SK-N-SH treated with all-trans-retinoic acid at 6 μM for 48 hours (cell line): ENCODE data around the gene TBRG1.

ENCODE experiments used
- ATAC-seq: fragments of 200-7000 bp; cut with Tn5 transposase; 3 replicates; pipeline ENCODE4 v1.9.1; 2020; ENCODE audit warnings: mild to moderate bottlenecking, moderate library complexity
- ARNTL ChIP-seq: fragments of 450-650 bp; formaldehyde crosslinking; IDR thresholded peaks from 2 replicates; pipeline ENCODE4 v1.5.0; 2020; ENCODE audit warnings: low read depth, mild to moderate bottlenecking, moderate library complexity, borderline replicate concordance
- BACH2 ChIP-seq: fragments of 250-450 bp; sonication (Bioruptor Pico); IDR thresholded peaks from 2 replicates; pipeline ENCODE4 v1.9.0; 2021; ENCODE audit warnings: mild to moderate bottlenecking, borderline replicate concordance
- CSDC2 ChIP-seq: fragments of 250-450 bp; sonication (Bioruptor Pico); IDR thresholded peaks from 2 replicates; pipeline ENCODE4 v1.5.0; 2020; ENCODE audit warnings: mild to moderate bottlenecking, moderate library complexity
- ESRRG ChIP-seq: fragments of 250-450 bp; sonication (Bioruptor Pico); IDR thresholded peaks from 2 replicates; pipeline ENCODE4 v1.6.1; 2021; ENCODE audit warnings: mild to moderate bottlenecking
- ISL1 ChIP-seq: fragments of 250-450 bp; sonication (Bioruptor Pico); IDR thresholded peaks from 2 replicates; pipeline ENCODE4 v2.1.2; 2022; ENCODE audit warnings: mild to moderate bottlenecking, moderate library complexity
- PPARA ChIP-seq: fragments of 250-450 bp; sonication (Bioruptor Pico); IDR thresholded peaks from 2 replicates; pipeline ENCODE4 v1.5.0; 2020; ENCODE audit warnings: mild to moderate bottlenecking, borderline replicate concordance
- TCF4 ChIP-seq: fragments of 250-450 bp; sonication (Bioruptor Pico); IDR thresholded peaks from 2 replicates; pipeline ENCODE4 v1.8.0; 2021; ENCODE audit warnings: mild to moderate bottlenecking, moderate library complexity, borderline replicate concordance
- TOX ChIP-seq: fragments of 250-450 bp; sonication (Bioruptor Pico); IDR thresholded peaks from 2 replicates; pipeline ENCODE4 v1.8.0; 2021; ENCODE audit warnings: mild to moderate bottlenecking, moderate library complexity, borderline replicate concordance
- ZC3H10 ChIP-seq: fragments of 250-450 bp; sonication (Bioruptor Pico); IDR thresholded peaks from 2 replicates; pipeline ENCODE4 v1.5.1; 2021; ENCODE audit warnings: mild to moderate bottlenecking, moderate library complexity
- ZFP3 ChIP-seq: fragments of 250-450 bp; sonication (Bioruptor Pico); IDR thresholded peaks from 2 replicates; pipeline ENCODE4 v1.5.0; 2020; ENCODE audit warnings: mild to moderate bottlenecking, moderate library complexity
- ZFP30 ChIP-seq: fragments of 450-650 bp; formaldehyde crosslinking; IDR thresholded peaks from 2 replicates; pipeline ENCODE4 v1.5.0; 2022; ENCODE audit warnings: mild to moderate bottlenecking, moderate library complexity
- ZNF565 ChIP-seq: fragments of 450-650 bp; formaldehyde crosslinking; conservative IDR thresholded peaks from 2 replicates; pipeline ENCODE4 v1.5.0; 2020; ENCODE audit warnings: low read depth, mild to moderate bottlenecking, moderate library complexity
- ZNF70 ChIP-seq: fragments of 450-650 bp; formaldehyde crosslinking; IDR thresholded peaks from 2 replicates; pipeline ENCODE4 v1.5.0; 2020; ENCODE audit warnings: mild to moderate bottlenecking, moderate library complexity
- ZNF8 ChIP-seq: fragments of 450-650 bp; formaldehyde crosslinking; IDR thresholded peaks from 2 replicates; pipeline ENCODE4 v1.5.0; 2020; ENCODE audit warnings: mild to moderate bottlenecking, moderate library complexity
- TF ChIP-seq, protein P1 (sequence below): fragments of 250-450 bp; sonication (Bioruptor Pico); IDR thresholded peaks from 2 replicates; pipeline ENCODE4 v1.8.0; 2021; ENCODE audit warnings: low read depth, mild to moderate bottlenecking, moderate library complexity, borderline replicate concordance
- TF ChIP-seq, protein P2 (sequence below): fragments of 250-450 bp; sonication (Bioruptor Pico); IDR thresholded peaks from 2 replicates; pipeline ENCODE4 v1.8.0; 2020; ENCODE audit warnings: mild to moderate bottlenecking, moderate library complexity, borderline replicate concordance
- TF ChIP-seq, protein P3 (sequence below): fragments of 250-450 bp; sonication (Bioruptor Pico); IDR thresholded peaks from 2 replicates; pipeline ENCODE4 v1.5.0; 2020; ENCODE audit warnings: mild to moderate bottlenecking, moderate library complexity
- TF ChIP-seq, protein P4 (sequence below): fragments of 250-450 bp; sonication (Bioruptor Pico); IDR thresholded peaks from 2 replicates; pipeline ENCODE4 v1.5.1; 2020; ENCODE audit warnings: low read depth, mild to moderate bottlenecking, moderate library complexity

Gene TBRG1

DNA sequence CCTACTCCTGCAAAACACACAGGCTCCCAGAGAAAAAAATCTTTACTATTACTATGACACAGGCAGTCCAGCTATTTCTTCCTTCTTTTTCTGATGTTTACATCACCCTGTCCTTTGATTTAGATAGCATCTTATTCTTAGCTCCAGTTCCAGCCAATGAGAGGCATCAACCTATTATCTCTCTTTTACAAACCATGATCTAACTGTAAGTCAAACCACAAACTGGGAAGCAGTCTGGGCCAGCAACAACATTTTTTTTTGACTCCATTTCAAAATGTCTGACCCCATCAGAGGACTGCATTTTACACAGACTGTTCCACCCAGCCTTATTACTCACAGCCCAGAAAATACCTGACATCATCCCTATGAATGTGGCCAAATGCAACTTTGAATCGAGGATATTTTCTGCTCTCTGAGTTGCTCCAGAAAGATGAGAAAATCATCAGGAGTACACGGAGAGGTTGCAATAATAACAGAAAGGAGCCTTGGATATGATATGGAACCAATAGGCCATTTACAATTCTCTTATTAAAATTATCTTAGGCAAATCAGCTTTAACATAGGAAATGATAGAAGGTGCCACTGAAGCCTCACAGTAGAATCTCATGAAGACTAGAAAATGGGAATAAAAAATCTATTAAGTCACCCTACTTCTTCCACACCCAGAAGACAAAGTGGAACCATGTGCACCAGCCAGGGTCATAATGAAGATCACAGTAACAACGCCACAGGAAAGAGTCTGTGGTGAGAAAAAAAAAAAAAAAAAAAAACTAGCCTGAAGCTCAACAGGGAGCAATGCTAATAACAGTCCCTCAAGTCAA, 21.2 kb downstream of the TBRG1 start:
- no peak for TF ChIP-seq CSDC2
- ATAC-seq = peak; percentile 50

DNA sequence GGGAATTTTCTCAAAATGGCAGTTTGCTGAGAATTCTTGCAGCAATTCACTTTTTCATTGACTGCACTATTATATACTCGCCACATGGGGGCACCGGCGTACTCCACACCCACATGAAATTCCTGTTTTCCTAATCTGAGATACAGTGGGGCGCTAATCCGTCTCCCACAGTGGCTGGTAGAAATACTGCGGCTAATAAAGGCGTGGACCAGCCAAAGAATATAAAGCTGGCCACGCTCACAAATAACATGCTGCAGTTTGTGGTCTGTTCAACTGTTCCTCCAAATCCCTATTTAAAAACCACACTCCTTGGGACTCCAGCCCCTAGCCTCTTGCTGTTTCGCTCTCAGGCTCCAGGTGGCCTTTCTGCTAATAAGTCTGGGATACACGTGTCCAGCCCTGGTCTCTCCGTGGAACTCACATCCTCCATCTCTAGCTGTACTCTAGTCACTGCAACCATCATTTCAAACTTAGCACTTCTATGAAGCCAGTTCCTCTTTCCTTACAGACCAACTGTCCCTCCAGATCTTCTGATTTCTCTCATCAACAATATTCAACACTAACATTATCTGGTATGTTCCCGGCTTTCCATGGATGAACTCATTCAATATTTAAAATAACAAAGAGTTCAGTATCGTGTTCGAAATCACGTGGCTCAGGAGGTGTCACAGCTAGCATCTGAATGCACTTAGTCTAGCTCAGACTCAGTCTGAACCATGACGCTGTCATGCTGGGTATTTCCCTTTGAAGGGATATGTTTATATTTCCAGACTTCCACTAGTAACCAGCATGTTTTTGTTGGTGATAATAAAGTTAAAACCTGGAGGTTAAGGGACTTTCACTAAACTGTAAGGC, 22.0 kb downstream of the TBRG1 start:
- ATAC-seq = peak; percentile 87
- TF ChIP-seq PPARA (CRISPR knock-in tag) (no peak), ZFP30 (CRISPR knock-in tag) (no peak), TCF4 (0 out of 2 replicates have a peak, but pooled peaks have one; percentile 19), ESRRG (CRISPR knock-in tag) (no peak)
- TF ChIP-seq, protein P1, sequence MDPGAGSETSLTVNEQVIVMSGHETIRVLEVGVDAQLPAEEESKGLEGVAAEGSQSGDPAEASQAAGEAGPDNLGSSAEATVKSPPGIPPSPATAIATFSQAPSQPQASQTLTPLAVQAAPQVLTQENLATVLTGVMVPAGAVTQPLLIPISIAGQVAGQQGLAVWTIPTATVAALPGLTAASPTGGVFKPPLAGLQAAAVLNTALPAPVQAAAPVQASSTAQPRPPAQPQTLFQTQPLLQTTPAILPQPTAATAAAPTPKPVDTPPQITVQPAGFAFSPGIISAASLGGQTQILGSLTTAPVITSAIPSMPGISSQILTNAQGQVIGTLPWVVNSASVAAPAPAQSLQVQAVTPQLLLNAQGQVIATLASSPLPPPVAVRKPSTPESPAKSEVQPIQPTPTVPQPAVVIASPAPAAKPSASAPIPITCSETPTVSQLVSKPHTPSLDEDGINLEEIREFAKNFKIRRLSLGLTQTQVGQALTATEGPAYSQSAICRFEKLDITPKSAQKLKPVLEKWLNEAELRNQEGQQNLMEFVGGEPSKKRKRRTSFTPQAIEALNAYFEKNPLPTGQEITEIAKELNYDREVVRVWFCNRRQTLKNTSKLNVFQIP (CRISPR knock-in tag) = no peak
- TF ChIP-seq, all 23 proteins: peak for 1

DNA sequence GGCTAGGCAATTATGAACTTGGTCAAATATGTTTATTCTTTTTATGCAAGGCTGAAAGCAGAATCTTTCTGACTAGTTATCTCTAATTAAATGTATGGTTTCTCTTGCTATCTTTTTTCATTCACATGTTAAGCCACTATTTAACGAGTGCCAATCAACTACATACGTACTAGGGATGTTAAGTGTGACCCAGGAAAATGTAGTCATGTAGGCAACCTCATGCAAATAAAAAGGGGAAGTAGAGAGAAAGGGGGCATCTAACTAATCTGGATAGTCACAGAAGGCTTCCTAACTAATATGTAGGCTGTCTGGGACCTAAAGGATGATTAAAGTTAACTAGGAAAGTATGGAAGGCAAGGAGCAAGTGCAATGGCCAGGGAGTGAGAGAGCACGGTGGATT, 23.5 kb downstream of the TBRG1 start:
- TF ChIP-seq, protein P2, sequence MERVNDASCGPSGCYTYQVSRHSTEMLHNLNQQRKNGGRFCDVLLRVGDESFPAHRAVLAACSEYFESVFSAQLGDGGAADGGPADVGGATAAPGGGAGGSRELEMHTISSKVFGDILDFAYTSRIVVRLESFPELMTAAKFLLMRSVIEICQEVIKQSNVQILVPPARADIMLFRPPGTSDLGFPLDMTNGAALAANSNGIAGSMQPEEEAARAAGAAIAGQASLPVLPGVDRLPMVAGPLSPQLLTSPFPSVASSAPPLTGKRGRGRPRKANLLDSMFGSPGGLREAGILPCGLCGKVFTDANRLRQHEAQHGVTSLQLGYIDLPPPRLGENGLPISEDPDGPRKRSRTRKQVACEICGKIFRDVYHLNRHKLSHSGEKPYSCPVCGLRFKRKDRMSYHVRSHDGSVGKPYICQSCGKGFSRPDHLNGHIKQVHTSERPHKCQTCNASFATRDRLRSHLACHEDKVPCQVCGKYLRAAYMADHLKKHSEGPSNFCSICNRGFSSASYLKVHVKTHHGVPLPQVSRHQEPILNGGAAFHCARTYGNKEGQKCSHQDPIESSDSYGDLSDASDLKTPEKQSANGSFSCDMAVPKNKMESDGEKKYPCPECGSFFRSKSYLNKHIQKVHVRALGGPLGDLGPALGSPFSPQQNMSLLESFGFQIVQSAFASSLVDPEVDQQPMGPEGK (CRISPR knock-in tag) = no peak
- TF ChIP-seq, protein P3, sequence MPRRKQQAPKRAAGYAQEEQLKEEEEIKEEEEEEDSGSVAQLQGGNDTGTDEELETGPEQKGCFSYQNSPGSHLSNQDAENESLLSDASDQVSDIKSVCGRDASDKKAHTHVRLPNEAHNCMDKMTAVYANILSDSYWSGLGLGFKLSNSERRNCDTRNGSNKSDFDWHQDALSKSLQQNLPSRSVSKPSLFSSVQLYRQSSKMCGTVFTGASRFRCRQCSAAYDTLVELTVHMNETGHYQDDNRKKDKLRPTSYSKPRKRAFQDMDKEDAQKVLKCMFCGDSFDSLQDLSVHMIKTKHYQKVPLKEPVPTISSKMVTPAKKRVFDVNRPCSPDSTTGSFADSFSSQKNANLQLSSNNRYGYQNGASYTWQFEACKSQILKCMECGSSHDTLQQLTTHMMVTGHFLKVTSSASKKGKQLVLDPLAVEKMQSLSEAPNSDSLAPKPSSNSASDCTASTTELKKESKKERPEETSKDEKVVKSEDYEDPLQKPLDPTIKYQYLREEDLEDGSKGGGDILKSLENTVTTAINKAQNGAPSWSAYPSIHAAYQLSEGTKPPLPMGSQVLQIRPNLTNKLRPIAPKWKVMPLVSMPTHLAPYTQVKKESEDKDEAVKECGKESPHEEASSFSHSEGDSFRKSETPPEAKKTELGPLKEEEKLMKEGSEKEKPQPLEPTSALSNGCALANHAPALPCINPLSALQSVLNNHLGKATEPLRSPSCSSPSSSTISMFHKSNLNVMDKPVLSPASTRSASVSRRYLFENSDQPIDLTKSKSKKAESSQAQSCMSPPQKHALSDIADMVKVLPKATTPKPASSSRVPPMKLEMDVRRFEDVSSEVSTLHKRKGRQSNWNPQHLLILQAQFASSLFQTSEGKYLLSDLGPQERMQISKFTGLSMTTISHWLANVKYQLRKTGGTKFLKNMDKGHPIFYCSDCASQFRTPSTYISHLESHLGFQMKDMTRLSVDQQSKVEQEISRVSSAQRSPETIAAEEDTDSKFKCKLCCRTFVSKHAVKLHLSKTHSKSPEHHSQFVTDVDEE (CRISPR knock-in tag) = no peak
- TF ChIP-seq ZNF565 (CRISPR knock-in tag) (no peak), ARNTL (no peak), BACH2 (CRISPR knock-in tag) (no peak), ZNF70 (no peak), ZNF8 (no peak), ZC3H10 (no peak), TCF4 (no peak), CSDC2 (no peak), ZFP30 (CRISPR knock-in tag) (no peak), TOX (CRISPR knock-in tag) (no peak), ZFP3 (CRISPR knock-in tag) (no peak), ESRRG (CRISPR knock-in tag) (no peak)
- TF ChIP-seq, protein P4, sequence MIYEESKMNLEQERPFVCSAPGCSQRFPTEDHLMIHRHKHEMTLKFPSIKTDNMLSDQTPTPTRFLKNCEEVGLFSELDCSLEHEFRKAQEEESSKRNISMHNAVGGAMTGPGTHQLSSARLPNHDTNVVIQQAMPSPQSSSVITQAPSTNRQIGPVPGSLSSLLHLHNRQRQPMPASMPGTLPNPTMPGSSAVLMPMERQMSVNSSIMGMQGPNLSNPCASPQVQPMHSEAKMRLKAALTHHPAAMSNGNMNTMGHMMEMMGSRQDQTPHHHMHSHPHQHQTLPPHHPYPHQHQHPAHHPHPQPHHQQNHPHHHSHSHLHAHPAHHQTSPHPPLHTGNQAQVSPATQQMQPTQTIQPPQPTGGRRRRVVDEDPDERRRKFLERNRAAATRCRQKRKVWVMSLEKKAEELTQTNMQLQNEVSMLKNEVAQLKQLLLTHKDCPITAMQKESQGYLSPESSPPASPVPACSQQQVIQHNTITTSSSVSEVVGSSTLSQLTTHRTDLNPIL (CRISPR knock-in tag) = no peak
- TF ChIP-seq, all 23 proteins: peak for 0
- ATAC-seq = no peak

DNA sequence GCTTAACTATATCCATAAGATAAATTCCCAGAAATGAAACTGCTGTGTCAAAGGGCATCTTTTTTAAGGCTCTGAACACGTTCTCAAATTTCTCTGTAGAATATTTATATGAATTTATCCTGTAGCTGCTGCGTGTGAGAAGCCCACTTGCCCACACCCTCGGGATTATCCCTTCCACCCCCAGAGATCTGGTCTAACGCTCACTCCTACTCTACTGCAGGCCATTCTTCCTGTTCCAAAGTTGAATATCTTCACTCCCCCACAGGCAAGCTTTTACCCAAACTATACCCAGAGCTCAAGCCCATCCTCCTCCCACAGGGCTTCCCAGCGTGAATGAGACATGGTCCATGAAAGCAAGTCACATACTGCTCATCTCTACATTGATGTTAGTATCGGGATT, 25.9 kb downstream of the TBRG1 start:
- TF ChIP-seq ZC3H10 (no peak), ZNF8 (no peak), TCF4 (no peak), ISL1 (no peak)
- TF ChIP-seq, protein P2 (CRISPR knock-in tag) = no peak
- TF ChIP-seq, protein P1 (CRISPR knock-in tag) = no peak
- TF ChIP-seq, all 23 proteins: peak for 0
- no peak for ATAC-seq
